ENCODE results near the gene DMXL1.
"Not testable (repeated sequence)": the region's sequence is repeated elsewhere in the genome, so short reads cannot be mapped to it uniquely, and the experiment has no call there.

DMXL1 gene

DNA sequence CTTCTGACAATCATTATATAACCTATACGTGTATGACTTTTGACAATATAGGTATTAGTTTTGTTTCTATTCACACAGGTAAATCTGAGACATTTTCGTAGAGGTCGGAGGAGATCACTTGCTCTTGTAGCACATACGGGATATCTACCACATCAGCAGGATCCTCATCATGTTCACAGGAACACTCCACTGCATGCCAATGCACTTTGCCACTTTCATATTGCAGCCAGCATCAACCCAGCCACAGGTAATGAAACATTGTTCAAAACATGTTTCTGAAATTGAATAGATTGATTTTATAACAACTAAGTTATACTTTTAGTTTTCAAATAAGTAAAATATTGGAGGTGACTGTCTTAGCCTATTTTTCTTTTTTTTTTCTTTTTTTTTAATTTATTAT is 50.0 kb downstream of the DMXL1 start:
- DNase-seq: no peak

GRCh38 chr5:119122474-119122873 is 51.6 kb downstream of the DMXL1 start:
- DNase-seq: not testable (repeated sequence)

DNA sequence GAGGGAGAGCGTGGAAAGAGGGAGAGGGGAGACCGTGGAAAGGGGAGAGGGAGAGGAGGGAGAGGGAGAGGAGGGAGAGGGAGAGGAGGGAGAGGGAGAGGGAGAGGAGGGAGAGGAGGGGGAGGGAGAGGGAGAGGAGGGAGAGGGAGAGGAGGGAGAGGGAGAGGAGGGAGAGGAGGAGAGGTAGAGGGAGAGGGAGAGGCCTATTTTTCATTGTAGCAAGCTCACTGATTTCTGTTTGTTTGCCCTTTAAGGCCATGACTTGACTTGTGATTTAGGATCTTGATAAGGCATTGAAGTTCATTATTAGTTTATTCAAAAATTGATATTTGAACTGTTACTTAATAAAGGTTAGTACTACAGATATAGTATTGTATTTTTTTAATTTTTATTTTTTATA is 52.4 kb downstream of the DMXL1 start:
- no peak for DNase-seq

GRCh38 chr5:119129770-119130169 is 58.9 kb downstream of the DMXL1 start:
- DNase-seq: no peak

- no peak for DNase-seq
These were observed 60.8 kb downstream of the DMXL1 start for GRCh38 chr5:119131530-119132304.

DNA sequence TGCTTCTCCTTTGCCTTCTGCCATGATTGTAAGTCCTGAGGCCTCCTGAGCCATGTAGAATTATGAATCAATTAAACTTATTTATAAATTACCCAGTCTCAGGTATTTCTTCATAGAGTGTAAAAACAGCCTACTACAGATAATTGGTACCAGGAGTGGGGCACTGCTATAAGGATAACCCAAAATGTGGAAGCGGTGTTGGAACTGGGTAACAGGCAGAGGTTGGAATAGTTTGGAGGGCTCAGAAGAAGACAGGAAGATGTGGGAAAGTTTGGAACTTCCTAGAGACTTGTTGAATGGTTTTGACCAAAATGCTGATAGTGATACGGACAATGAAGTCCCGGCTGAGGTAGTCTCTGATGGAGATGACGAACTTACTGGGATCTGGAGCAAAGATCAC is 64.9 kb downstream of the DMXL1 start:
- DNase-seq: not testable (repeated sequence)

DNA sequence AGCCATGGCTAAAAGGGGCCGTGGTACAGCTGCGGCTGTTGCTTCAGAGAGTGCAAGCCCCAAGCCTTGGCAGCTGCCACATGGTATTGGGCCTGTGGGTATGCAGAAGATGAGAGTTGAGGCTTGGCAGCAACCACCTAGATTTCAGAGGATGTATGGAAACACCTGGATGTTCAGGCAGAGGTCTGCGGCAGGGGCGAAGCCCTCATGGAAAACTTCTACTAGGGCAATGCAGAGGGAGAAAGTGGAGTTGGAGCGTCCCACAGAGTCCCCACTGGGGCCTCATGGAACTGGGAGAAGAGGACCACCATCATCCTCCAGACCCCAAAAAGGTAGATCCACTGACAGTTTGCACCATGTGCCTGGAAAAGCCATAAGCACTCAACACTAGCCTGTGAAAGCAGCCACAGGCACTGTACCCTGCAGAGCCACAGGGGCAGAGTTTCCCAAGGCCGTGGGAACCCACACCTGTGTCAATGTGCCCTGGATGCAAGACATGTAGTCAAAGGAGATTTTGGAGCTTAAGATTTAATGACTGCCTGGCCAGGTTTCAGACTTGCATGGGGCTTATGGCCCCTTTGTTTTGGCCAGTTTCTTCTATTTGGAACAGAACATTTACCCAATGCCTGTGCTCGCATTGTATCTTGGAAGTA is 65.9 kb downstream of the DMXL1 start:
- DNase-seq: no peak

- no peak for DNase-seq
These were observed 82.7 kb downstream of the DMXL1 start for GRCh38 chr5:119153629-119154028.

DNA sequence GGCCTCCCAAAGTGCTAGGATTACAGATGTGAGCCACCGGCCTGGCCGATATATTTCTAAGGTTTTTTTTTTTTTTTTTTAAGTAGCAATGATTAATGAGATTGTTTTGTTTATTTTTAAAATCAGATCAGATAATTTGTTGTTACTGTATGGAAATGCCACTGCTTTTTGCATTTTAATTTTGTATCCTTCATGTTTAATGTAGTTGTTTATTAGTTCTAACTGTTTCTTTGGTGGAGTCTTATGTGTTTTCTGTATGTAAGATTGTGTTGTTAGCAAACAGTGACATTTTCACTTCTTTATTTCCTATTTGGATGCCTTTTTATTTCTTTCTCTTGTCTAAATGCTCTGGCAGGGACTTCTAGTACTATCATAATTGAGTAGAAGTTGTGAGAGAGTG is 87.3 kb downstream of the DMXL1 start:
- no peak for DNase-seq

- no peak for DNase-seq
These were observed 90.5 kb downstream of the DMXL1 start for GRCh38 chr5:119161430-119161829.

GRCh38 chr5:119166026-119166425 is 95.1 kb downstream of the DMXL1 start:
- no peak for DNase-seq

DNA sequence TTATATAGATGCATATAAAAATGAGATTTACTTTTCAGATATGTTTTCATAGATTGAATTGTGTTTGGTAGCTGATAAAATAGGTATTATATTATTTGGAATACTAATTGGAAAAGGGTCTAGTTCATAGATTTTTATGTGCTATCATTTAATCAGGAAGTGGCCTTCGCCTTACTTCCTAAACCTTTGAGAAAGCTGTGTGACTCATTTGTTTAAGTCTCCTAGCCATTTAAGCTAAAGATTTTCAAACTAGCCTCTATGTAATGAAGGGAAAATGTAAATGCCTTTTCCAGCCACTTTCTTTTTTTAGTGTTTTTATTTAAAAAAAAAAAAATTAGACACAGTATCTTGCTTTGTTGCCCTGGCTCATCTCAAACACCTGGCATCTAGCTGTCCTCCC is 97.5 kb downstream of the DMXL1 start:
- no peak for DNase-seq

- DNase-seq: no peak
These were observed 100.8 kb downstream of the DMXL1 start for GRCh38 chr5:119171686-119172085.

DNA sequence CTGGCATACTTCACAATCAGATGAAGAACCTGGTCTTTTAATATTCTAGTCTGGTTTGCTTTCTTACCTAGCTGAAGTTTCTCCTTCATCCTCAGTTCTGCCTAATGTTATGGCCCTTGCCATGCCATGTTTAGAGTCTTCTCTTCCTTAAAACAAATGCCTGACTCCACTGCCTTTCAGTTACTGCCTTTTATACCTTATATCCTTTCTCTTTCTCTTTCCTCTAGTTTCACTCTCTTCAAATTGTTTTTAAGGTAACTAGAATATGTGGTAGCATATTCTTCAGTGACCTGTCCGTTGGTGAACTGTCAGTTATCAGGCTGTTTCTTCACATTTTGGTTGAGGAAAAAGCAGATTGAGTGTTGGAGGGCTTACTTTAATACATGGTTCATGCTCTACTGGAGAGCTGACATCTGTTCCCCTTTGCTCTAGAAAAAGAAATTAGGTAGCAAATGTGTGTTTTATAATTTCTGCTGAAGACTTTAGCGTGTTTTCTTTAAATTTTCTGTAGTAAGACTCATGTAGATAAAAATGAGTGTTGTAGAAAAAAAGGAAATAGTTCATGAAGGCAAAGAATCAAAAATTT is 103.8 kb downstream of the DMXL1 start:
- no peak for DNase-seq

GRCh38 chr5:119176785-119177184 is 105.9 kb downstream of the DMXL1 start:
- DNase-seq: no peak

DNA sequence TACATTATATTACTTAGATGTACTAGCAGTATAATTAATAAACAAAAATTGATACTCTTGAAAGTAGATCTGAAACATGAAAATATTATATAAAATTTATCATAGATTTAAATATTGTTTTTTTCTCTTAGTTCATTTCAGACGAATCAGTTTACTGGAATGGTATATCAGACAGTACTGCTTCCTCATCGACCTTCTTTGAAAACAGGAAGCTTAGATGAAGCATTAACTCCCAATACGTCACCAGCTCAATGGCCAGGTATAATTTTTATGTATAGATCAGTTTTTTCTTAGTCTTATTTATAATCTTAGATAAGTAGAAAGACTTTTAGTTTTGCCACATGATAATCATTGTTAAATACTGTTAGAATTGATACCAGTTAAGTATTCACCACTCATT is 106.3 kb downstream of the DMXL1 start:
- no peak for DNase-seq

GRCh38 chr5:119178435-119178834 is 107.5 kb downstream of the DMXL1 start:
- no peak for DNase-seq

DNA sequence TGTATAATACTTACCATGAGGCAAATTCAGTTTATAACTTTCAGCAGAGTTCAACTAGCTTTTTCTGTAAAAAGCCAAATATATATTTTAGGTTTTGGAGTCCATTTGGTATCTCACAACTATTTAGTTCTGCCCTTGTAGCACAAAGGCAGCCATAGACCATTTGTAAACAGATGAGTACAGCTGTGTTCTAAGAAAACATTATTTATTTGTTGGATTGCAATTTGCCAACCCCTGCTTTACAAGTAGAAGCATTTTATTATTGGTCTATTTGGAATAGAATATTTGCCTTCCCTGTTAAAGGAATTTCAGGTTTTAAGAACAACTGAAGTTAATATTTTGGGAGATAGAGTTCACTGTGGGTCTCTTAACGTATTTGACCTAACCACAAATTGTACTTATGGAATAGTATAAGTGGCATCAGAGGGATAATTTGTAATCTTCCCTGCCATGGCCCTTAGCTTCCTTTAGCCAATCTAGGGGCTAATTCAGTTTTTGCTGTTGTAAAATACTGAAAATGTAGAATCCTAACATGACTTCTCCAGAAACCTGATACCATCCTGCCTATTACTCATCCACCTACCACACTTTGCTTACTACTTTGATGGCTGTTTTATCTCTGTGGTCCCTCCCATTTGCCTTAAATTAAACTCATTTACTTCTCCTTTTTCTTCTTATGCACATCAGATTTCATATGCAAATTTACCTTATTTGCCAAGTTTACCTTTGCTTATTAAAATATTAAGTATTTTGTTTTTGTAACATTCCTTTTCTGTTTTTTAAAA is 109.2 kb downstream of the DMXL1 start:
- no peak for DNase-seq

DNA sequence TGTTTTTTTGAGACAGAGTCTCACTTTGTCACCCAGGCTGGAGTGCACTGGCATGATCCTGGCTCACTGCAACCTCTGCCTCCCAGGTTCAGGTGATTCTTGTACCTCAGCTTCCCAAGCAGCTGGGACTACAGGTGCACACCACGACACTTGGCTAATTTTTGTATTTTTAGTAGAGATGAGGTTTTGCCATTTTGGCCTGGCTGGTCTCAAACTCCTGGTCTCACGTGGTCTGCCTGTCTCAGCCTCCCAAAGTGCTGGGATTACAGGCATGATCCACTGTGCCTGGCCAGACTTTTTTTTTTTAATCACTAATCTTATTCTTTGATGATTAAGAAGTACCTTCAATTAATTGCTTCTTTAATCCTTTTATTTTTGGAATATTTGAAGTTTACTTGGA is 114.6 kb downstream of the DMXL1 start:
- not testable (repeated sequence) for DNase-seq

DNA sequence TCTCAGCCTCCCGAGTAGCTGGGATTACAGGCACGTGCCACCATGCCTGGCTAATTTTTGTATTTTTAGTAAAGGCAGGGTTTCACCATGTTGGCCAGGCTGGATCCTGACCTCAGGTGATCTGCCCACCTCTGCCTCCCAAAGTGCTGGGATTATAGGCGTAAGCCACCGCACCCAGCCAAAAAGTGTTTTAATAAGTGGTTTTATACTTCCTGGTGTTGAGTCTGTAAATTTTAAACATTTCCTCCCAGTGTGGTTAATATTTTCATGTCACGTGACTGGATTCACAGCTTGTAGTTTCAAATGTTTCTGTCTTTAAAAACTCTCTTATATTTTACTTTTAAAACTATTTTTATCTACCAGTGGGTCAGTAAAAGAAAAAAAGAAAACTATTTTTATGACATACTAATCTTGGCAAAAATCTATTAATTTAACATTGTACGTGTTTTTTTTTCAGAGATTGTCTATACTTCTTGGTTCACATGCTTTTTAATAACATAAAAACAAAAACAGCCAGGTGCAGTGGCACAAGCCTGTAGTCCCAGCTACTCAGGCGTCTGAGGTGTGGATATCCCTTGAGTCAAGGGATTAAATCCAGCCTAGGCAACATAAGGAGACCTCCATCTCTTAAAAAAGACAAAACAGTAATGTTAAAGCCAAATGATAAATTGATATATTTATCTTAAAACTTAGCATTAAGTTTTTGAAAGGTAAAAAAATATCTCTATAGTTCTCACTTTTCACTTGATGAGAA is 117.1 kb downstream of the DMXL1 start:
- DNase-seq: no peak

DNA sequence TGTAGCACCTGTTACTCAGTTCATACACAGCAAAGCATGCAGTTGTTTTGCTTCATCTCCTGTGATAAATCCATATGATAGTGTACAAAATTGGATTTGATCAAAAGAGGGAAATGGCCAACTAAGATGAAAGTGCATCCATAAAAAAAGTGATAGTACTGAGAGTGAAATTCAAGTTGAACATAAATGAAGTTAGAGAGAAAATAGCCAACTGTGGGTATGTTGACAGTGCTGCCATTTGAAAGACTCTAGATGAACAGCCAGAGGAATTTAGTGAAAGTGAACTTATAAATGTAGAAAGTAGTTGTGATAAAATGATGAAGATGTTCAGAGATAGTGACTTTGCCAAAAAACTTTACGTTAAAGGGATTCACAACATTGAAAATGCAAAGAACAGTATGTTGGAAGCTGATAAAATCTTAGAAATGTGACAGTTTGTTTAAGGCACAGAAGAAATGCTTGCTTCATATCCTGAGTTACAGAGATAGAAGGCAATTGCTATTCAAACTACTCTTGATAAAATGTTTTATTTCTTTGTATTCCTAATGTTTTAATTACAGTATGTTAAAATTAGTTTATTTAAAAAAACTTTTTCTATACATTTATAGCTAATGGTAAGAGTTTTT is 119.7 kb downstream of the DMXL1 start:
- no peak for DNase-seq
